ENCODE results near the gene GPX5.
"Not testable (repeated sequence)": the region's sequence is repeated elsewhere in the genome, so short reads cannot be mapped to it uniquely, and the experiment has no call there.

Gene GPX5

GRCh38 chr6:28537509-28538140 lies 11.9 kb downstream of the GPX5 start:
- H3K4me3 Mint-ChIP-seq = peak overlapping the region; percentile 71
- H3K36me3 Mint-ChIP-seq = peaks cover 5% of the 10 kb centered on the region
- peaks cover 11% of the 10 kb centered on the region for H3K9me3 Mint-ChIP-seq
- H3K27me3 Mint-ChIP-seq = peaks cover 25% of the 10 kb centered on the region
- peaks cover 26% of the 10 kb centered on the region for H3K4me1 Mint-ChIP-seq
- H3K27ac Mint-ChIP-seq = peak overlapping the region; percentile 89

GRCh38 chr6:28541996-28542395 lies 16.3 kb downstream of the GPX5 start:
- Mint-ChIP-seq H3K27me3 (peaks cover 24% of the 10 kb centered on the region), H3K4me1 (peaks cover 35% of the 10 kb centered on the region), H3K36me3 (peaks cover 5% of the 10 kb centered on the region), H3K27ac (peak overlapping the region; percentile 82), H3K4me3 (peak overlapping the region; percentile 83), H3K9me3 (peaks cover 11% of the 10 kb centered on the region)

- H3K36me3 Mint-ChIP-seq = peaks cover 5% of the 10 kb centered on the region
- H3K27ac Mint-ChIP-seq = peak overlapping the region; percentile 82
- H3K4me3 Mint-ChIP-seq = peak overlapping the region; percentile 83
- H3K9me3 Mint-ChIP-seq = peaks cover 11% of the 10 kb centered on the region
- H3K4me1 Mint-ChIP-seq = peaks cover 32% of the 10 kb centered on the region
- peaks cover 26% of the 10 kb centered on the region for H3K27me3 Mint-ChIP-seq
These were observed 17.0 kb downstream of the GPX5 start for GRCh38 chr6:28542440-28543296.

- Mint-ChIP-seq H3K4me1 (peaks cover 27% of the 10 kb centered on the region), H3K9me3 (peaks cover 11% of the 10 kb centered on the region), H3K36me3 (peaks cover 5% of the 10 kb centered on the region), H3K27me3 (peaks cover 26% of the 10 kb centered on the region), H3K27ac (peak overlapping the region; percentile 33), H3K4me3 (peak overlapping the region; percentile 83)
These were observed 18.2 kb downstream of the GPX5 start for GRCh38 chr6:28543651-28544610.

GRCh38 chr6:28545955-28546354 lies 20.3 kb downstream of the GPX5 start:
- H3K4me3 Mint-ChIP-seq = no peak overlapping the region
- peaks cover 11% of the 10 kb centered on the region for H3K9me3 Mint-ChIP-seq
- peaks cover 27% of the 10 kb centered on the region for H3K4me1 Mint-ChIP-seq
- no peak overlapping the region for H3K27ac Mint-ChIP-seq
- H3K27me3 Mint-ChIP-seq = peaks cover 32% of the 10 kb centered on the region
- H3K36me3 Mint-ChIP-seq = peaks cover 3% of the 10 kb centered on the region

- H3K27ac Mint-ChIP-seq = not testable (repeated sequence)
- H3K27me3 Mint-ChIP-seq = peaks cover 34% of the 10 kb centered on the region
These were observed 21.3 kb downstream of the GPX5 start for GRCh38 chr6:28547003-28547402.

GRCh38 chr6:28551891-28552666 lies 26.4 kb downstream of the GPX5 start:
- Mint-ChIP-seq H3K36me3 (no peaks in the 10 kb centered on the region), H3K27me3 (peaks cover 53% of the 10 kb centered on the region), H3K27ac (no peak overlapping the region), H3K4me3 (no peak overlapping the region), H3K9me3 (no peaks in the 10 kb centered on the region), H3K4me1 (no peaks in the 10 kb centered on the region)

More at GRCh38 chr6:28547003-28547402, 21.3 kb downstream of the GPX5 start:
- not testable (repeated sequence) for H3K4me3 Mint-ChIP-seq, H3K36me3 Mint-ChIP-seq, H3K9me3 Mint-ChIP-seq
- peaks cover 20% of the 10 kb centered on the region for H3K4me1 Mint-ChIP-seq

GRCh38 chr6:28553384-28553985 lies 27.8 kb downstream of the GPX5 start:
- Mint-ChIP-seq H3K27me3 (peaks cover 50% of the 10 kb centered on the region), H3K9me3 (no peaks in the 10 kb centered on the region), H3K36me3 (no peaks in the 10 kb centered on the region), H3K4me3 (no peak overlapping the region), H3K27ac (no peak overlapping the region), H3K4me1 (no peaks in the 10 kb centered on the region)

- Mint-ChIP-seq H3K27me3 (peaks cover 50% of the 10 kb centered on the region), H3K27ac (no peak overlapping the region), H3K4me3 (no peak overlapping the region), H3K36me3 (no peaks in the 10 kb centered on the region), H3K4me1 (no peaks in the 10 kb centered on the region), H3K9me3 (no peaks in the 10 kb centered on the region)
These were observed 28.6 kb downstream of the GPX5 start for GRCh38 chr6:28553986-28554881.

GRCh38 chr6:28555136-28555535 lies 29.5 kb downstream of the GPX5 start:
- H3K4me1 Mint-ChIP-seq = no peaks in the 10 kb centered on the region
- no peak overlapping the region for H3K4me3 Mint-ChIP-seq
- no peak overlapping the region for H3K27ac Mint-ChIP-seq
- H3K36me3 Mint-ChIP-seq = no peaks in the 10 kb centered on the region
- H3K27me3 Mint-ChIP-seq = peaks cover 47% of the 10 kb centered on the region
- no peaks in the 10 kb centered on the region for H3K9me3 Mint-ChIP-seq

GRCh38 chr6:28558629-28559028 lies 32.9 kb downstream of the GPX5 start:
- Mint-ChIP-seq H3K9me3 (no peaks in the 10 kb centered on the region), H3K27me3 (peaks cover 35% of the 10 kb centered on the region), H3K36me3 (no peaks in the 10 kb centered on the region), H3K4me1 (no peaks in the 10 kb centered on the region), H3K27ac (no peak overlapping the region), H3K4me3 (no peak overlapping the region)

GRCh38 chr6:28563430-28564095 lies 37.9 kb downstream of the GPX5 start:
- no peaks in the 10 kb centered on the region for H3K36me3 Mint-ChIP-seq

GRCh38 chr6:28565823-28566526 lies 40.3 kb downstream of the GPX5 start:
- Mint-ChIP-seq H3K9me3 (no peaks in the 10 kb centered on the region), H3K4me1 (no peaks in the 10 kb centered on the region), H3K36me3 (no peaks in the 10 kb centered on the region), H3K27ac (no peak overlapping the region), H3K27me3 (peaks cover 40% of the 10 kb centered on the region), H3K4me3 (no peak overlapping the region)

More at GRCh38 chr6:28563430-28564095, 37.9 kb downstream of the GPX5 start:
- H3K9me3 Mint-ChIP-seq = no peaks in the 10 kb centered on the region
- no peaks in the 10 kb centered on the region for H3K4me1 Mint-ChIP-seq
- no peak overlapping the region for H3K27ac Mint-ChIP-seq
- peaks cover 36% of the 10 kb centered on the region for H3K27me3 Mint-ChIP-seq
- H3K4me3 Mint-ChIP-seq = no peak overlapping the region
